ENCODE results near the gene PTCD2. TPM values are rescaled to one million over a fixed set of nuclear protein-coding genes. Genes with fewer than 3 reads are reported as not detected.

PTCD2 gene
- total and polyA plus RNA-seq, 9 of the 15 experiments (the other 6 are each of a cell fraction or from before 2014, with no cell fraction given) = 11.9 to 28.5 (median 18.6) TPM

GRCh38 chr5:72281764-72282499 is 38.2 kb upstream of the PTCD2 start (continued):
- TF ChIP-seq VEZF1 (CRISPR knock-in tag; IDR thresholded peaks at IDR 0.05) (no peak), CSDE1 (IDR thresholded peaks at IDR 0.05) (no peak), HNRNPLL (IDR thresholded peaks at IDR 0.05; ENCODE audit: low read depth, low read length, poor library complexity, severe bottlenecking) (no peak), ARID3B (CRISPR knock-in tag; IDR thresholded peaks at IDR 0.05; ENCODE audit: borderline replicate concordance) (no peak), HDAC3 (IDR thresholded peaks at IDR 0.05; ENCODE audit: borderline replicate concordance, partially characterized antibody) (peak; percentile 36), RBM34 (IDR thresholded peaks at IDR 0.05; ENCODE audit: borderline replicate concordance, insufficient read depth, low read length) (no peak), ZNF165 (CRISPR knock-in tag; IDR thresholded peaks at IDR 0.05; ENCODE audit: borderline replicate concordance) (no peak), KDM2B (CRISPR knock-in tag; IDR thresholded peaks at IDR 0.05) (no peak), NFIC (IDR thresholded peaks at IDR 0.05) (peak; percentile 27; the same call in 1 of the 2 replicates), TCF7 (IDR thresholded peaks at IDR 0.05; ENCODE audit: borderline replicate concordance) (no peak), SRSF1 (IDR thresholded peaks at IDR 0.05; ENCODE audit: low read depth, low read length) (no peak), KLF13 (tag; IDR thresholded peaks at IDR 0.05; ENCODE audit: borderline replicate concordance, low read depth) (no peak), HSF4 (CRISPR knock-in tag; IDR thresholded peaks at IDR 0.05; ENCODE audit: borderline replicate concordance) (no peak), DPF2 (IDR thresholded peaks at IDR 0.05) (peak; percentile 84), SMC3 (conservative IDR thresholded peaks at IDR 0.05; ENCODE audit: insufficient read depth, low read depth, low read length) (no peak), DNMT1 (IDR thresholded peaks at IDR 0.05) (no peak), ZFPM2 (CRISPR knock-in tag; IDR thresholded peaks at IDR 0.05) (no peak), ATF2 (CRISPR knock-in tag; IDR thresholded peaks at IDR 0.05) (no peak), ZNF609 (CRISPR knock-in tag; IDR thresholded peaks at IDR 0.05; ENCODE audit: borderline replicate concordance) (no peak)
